NCI-H2227 treated with DMSO at 0.1 percent for 48 hours (cell line): ENCODE measurements around the gene CRHR2.

Experiments
- DNase-seq: peaks from one replicate; lab custom pipeline; 2025; lab: John Stamatoyannopoulos, UW

The CRHR2 gene

DNA sequence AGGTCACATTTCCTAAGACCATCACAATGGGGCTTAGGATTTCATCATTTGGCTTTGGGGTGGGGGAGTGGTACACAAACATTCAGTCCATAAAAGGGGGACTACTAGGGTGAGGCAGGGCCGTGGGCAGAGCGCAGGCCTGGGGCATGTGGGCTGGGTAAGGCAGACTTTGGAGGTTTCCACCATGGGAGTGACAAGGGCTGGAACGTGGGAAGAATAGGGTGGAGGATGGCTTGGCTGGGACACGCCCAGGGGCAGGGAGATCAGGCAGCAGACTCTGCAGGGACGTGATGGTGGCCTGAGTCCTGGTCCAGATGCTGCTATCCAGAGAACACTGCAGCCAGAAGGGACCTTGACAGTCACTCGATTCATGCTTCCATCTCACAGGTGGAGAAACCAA lies 24.7 kb upstream of the CRHR2 start:
- no peak for DNase-seq

DNA sequence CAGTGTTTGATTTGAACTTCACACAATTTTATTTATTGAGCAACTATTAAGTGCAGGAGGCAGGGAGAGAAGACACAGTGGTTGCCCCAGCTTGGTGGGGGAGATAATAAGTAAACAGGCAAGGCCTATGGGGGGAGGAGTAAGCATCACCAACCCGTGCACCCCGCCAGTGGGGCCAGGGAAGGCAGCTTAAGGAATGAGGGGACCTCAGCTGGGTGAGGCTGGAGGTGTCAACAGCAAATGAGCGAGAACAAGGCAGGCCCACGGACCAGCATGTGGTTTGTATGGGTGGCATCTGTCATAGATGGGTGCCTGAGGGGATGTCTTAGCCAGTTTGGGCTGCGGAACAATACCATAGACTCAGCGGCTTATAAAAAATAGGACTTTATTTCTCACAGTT lies 24.1 kb upstream of the CRHR2 start:
- no peak for DNase-seq

DNA sequence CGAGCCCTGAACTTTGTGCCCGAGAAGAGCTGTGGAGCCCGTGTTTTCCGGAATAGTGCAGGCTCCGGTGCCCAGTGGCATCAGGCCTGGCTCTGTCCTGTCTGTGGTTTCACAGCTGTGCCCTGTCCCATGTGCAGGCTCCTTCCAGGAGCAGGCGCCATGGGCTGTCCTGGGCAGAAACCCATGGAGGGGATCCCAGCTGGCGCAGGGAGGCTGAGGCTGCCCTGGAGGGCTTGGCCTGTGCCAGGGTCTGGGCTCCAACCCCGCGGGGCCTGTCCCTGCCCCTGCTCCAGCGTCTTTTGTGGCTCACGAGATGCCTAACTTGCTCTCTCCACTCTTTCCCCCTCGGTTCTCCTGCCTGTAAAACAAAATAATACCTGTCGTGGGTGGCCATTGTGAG lies 23.3 kb upstream of the CRHR2 start:
- no peak for DNase-seq

DNA sequence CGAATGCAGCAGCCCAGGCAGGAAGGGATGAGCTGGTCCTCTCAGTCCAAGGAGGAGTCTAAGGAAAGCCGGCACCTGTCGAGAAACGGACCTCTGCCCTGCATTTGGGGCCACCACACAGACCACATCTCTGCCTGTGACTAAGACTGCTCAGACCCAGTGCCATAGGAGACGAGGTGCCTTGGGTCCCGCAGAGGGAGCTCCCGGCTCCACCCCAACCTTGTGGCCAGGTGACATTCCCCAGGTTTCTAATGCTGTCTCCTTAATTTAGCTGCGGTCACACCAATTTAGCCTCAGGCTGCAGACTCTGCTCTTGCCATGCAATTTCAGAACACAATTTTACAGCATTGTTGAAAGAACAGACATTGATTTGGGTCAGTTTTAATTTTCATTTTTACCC lies 22.8 kb upstream of the CRHR2 start:
- DNase-seq = no peak

DNA sequence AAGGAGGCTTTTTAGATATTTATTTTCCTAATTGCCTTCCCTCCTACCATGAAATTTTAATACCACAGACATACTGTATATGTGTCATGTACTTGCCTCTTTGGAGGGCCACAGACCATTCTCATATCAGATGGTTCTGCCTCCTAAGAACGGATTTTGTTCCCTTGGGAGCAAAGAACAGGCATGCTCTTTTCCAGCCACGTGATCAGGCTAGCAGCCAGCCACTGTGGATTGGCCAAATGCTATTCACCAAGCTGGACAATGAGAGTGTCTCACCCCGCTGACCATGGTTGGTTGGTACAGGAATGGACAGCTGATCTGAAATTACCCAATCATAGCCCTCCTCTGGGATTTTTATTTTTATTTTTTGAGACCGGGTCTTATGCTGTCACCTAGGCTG lies 21.5 kb upstream of the CRHR2 start:
- DNase-seq = no peak

DNA sequence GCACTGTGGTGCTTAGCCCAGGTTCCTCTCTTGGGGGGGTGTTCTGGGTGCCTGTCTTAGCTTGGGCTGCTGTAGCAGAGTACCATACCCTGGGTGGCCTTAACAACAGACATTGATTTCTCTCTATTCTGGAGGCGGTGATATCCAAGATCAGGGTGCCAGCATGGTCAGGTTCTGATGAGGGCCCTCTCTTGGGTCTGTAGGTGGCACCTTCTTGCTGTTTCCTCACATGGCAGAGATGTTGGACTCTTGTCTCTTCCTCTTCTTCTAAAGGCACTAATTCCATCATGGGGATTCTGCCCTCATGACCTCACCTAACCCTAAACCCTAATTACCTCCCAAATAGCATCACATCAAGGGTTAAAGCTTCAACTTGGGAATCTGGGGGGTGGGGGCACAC lies 19.9 kb upstream of the CRHR2 start:
- DNase-seq = no peak

DNA sequence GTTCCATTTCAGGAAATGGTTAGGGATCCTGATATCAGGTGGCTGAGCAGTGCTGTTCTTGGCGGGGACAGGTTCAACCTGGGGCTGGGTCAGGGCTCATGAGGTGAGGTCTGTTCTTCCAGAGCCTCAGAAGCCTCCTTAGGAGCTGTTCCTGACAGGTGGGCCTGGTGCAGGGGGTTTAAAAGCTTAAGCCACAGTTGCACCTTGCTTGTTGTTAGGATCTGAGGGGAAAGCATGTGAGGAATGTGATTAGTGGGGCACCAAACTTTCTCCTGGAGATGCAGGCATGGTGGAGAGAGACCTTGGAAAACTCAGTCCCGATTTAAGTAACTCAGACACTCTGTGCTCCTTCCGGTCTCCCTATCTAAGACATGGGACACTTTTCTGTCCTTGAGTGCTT lies 18.7 kb upstream of the CRHR2 start:
- DNase-seq = no peak

DNA sequence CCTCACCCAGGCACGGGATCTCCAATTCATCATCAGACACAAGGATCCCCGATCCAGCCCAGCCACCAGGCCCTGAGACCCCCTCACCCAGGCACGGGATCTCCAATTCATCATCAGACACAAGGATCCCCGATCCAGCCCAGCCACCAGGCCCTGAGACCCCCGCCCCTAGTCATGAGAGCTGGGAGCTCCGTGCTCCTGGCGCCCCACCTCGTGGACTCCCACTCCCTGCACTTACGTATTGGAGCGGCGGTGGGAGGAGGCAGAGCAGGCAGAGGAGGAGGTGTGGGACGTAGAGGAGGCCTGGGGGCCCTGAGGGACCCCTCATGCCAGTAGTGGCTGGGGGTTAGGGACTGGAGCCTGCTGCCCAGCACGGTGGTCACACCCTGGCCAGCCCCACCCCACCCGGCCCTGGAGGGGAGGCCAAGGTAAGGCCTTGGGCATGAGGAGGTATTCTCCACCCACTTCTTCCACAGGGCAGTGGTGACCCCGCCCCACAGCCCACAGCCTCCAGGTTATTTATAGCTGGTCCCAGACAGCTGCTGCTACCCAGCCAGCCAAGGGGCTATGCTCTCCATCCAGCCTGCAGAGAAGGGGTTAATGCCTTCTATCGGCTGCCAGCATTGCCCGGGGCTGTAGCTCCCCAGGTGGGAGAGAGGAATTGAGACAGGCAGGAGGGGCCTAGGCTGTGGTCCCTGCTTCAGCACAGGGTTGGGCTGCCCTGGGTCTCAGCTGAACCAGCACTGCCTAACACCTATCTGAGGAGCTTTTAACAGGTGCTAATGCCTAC lies 17.6 kb upstream of the CRHR2 start:
- DNase-seq = no peak

- no peak for DNase-seq
Observed at GRCh38 chr7:30698481-30698880, 16.2 kb upstream of the CRHR2 start.

GRCh38 chr7:30697719-30698460 lies 15.6 kb upstream of the CRHR2 start:
- no peak for DNase-seq

- DNase-seq = no peak
Observed at GRCh38 chr7:30694774-30695721, 12.8 kb upstream of the CRHR2 start.

DNA sequence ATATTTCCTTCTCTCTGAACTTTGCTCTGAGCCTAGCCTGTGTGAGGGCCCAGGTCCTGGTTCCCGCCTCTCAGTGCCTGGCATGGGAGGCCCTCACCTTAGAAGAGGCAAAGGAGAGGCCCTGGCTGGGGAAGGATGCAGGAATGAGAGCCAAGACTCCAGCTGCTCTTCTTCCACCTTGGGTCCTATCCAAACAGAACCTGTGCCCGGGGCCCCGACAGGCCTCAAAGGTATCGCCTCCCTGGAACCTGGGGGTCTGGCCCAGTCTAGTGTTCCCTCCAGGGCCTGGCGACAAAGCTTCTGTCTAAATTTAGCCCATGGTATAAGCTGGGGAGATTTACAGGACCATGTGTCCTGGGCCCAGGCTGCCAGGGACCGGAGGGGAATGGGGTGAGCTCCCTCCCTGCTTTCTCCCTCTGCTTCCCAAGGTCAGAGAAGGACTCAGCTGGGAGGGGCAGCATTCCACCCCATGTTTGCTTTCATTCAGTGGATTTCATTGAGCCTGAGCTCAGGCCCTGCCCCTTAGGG lies 12.0 kb upstream of the CRHR2 start:
- no peak for DNase-seq

DNA sequence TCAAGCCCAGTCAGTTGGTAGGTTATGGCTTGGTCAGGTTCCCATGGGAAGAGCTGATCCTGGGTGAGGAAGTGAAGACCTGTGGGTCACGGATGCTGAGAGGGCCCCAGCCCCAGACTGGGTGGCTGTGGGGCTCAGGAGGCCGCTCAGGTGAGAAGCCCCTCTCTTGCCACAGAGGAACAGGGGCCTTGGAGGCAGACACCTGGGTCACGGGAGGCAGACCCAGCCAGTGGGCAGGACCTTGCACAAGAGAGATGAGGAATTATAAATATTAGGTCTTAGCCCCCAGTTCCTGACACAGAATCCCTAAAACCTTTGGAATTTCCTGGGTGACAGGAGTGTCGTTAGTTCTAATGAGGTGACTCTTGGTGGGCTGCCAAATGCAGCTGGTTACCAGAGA lies 10.6 kb upstream of the CRHR2 start:
- DNase-seq = no peak

GRCh38 chr7:30692438-30692837 lies 10.2 kb upstream of the CRHR2 start:
- no peak for DNase-seq

GRCh38 chr7:30690011-30690410 lies 7.8 kb upstream of the CRHR2 start:
- DNase-seq = no peak

GRCh38 chr7:30688718-30689221 lies 6.5 kb upstream of the CRHR2 start:
- DNase-seq = no peak

- no peak for DNase-seq
Observed at GRCh38 chr7:30687604-30688003, 5.3 kb upstream of the CRHR2 start.

DNA sequence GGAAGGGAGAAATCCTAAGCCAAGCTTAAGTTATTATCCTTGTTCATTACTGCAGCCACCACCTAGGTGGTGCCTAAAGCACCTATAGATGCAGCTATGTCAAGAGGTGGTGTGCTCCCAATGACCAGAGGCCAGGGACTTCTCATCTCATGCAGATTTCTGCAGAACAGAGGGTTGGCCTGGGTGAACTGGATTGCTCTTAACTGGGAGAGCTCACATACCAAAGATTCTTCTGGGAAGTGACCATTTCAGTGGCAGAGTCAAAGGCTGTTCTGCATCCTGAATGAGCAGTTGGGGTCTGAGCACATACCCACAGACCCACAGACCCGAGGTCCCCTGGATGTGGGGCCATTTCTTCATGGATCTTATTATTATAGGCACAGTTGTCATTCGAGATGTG lies 2.1 kb upstream of the CRHR2 start:
- no peak for DNase-seq

GRCh38 chr7:30683816-30684215 lies 1.6 kb upstream of the CRHR2 start:
- DNase-seq = no peak

- DNase-seq = no peak
Observed at GRCh38 chr7:30683306-30683705, 1.1 kb upstream of the CRHR2 start.

DNA sequence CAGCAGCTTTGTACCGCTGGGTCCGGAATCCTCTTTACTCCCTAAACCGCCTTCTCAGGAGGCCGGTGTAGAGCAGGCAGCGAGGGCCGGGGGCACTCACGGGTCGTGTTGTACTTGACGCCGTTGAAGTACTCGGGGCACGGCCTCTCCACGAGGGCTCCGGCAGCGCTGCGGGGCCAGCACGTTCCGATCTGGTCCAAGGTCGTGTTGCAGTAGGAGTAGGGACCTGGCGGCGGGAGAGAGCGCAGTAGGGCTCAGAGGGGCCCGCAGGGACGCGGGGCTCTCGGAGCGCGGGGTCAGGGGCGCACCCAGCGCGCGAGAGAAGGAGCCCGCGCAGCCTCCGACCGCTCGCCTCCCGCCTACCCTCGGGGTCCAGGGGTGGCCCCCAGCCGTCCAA lies 443 bp downstream of the CRHR2 start:
- no peak for DNase-seq

DNA sequence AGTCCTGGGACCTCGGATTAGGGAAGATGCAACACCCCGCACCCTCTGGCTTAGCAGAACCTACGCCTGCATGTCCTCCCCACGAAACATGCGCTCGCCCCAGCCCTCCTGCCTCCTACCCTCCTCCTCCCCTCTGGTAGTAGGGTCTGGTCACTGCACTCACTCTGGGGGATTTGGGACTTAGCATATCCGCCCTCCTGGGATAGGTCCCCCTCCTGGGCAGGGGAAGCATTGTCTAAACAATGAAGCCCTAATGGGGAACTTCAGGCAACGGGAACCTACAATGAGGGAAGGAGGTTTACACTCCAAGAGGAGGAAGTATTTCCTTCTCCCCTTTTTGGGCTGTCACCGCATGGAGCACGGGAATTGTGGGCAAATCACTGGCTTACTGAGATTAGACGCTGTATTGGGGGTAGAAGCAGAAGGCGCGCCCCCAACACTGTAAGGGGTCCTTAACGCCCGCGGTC lies 892 bp downstream of the CRHR2 start:
- no peak for DNase-seq
